Trophoblast cell (in vitro differentiated cells and primary cell): ENCODE measurements around the gene SRRM2.

Source experiments
- DNase-seq, 2 donors: peaks; one replicate each; pipeline ENCODE4 v3.0.0-alpha.2; 2016
- H2AFZ ChIP-seq: 2 replicates; pipeline ENCODE4 v1.6.1; 2013; ENCODE audit warnings: low read length, moderate library complexity, mild to moderate bottlenecking; ENCODE audit not compliant: insufficient read depth, poor library complexity
- H2AK5ac ChIP-seq: 2 replicates; pipeline ENCODE4 v1.6.1; 2013; ENCODE audit warnings: mild to moderate bottlenecking, low read length
- H2BK120ac ChIP-seq: 2 replicates; pipeline ENCODE4 v1.6.1; 2013; ENCODE audit warnings: low read length, mild to moderate bottlenecking, moderate library complexity; ENCODE audit not compliant: insufficient read depth, poor library complexity
- H2BK12ac ChIP-seq: 2 replicates; pipeline ENCODE4 v1.6.1; 2013; ENCODE audit warnings: mild to moderate bottlenecking, low read length, moderate library complexity
- H2BK5ac ChIP-seq: 2 replicates; pipeline ENCODE4 v1.6.1; 2013; ENCODE audit warnings: low read length, low read depth, moderate library complexity, mild to moderate bottlenecking; ENCODE audit not compliant: poor library complexity
- H3K14ac ChIP-seq: 2 replicates; pipeline ENCODE4 v1.6.1; 2013; ENCODE audit warnings: mild to moderate bottlenecking, low read length
- H3K18ac ChIP-seq: 2 replicates; pipeline ENCODE4 v1.6.1; 2013; ENCODE audit warnings: mild to moderate bottlenecking, low read length
- H3K23ac ChIP-seq: 2 replicates; pipeline ENCODE4 v1.6.1; 2013; ENCODE audit warnings: low read length
- H3K27ac ChIP-seq: 2 replicates; pipeline ENCODE4 v1.5.1; 2013; ENCODE audit warnings: low read depth, mild to moderate bottlenecking, inconsistent platforms, low read length, moderate library complexity
- H3K27me3 ChIP-seq: 2 replicates; pipeline ENCODE4 v1.6.1; 2013; ENCODE audit warnings: inconsistent platforms, mild to moderate bottlenecking, low read length, moderate library complexity; ENCODE audit not compliant: insufficient read depth
- H3K36me3 ChIP-seq, 2 experiments: 1 replicate in 1 of 2; 2 replicates in 1 of 2; pipeline ENCODE4 v1.6.1; 2013; ENCODE audit warnings: low read length in 2 of 2, mild to moderate bottlenecking in 2 of 2, moderate library complexity in 1 of 2; ENCODE audit not compliant: insufficient read depth in 2 of 2, control insufficient read depth in 1 of 2
- H3K4ac ChIP-seq: 2 replicates; pipeline ENCODE4 v1.6.1; 2013; ENCODE audit warnings: low read depth, mild to moderate bottlenecking, low read length, moderate library complexity
- H3K4me1 ChIP-seq, 2 experiments: 1 replicate in 1 of 2; 2 replicates in 1 of 2; pipeline ENCODE4 v1.6.1; 2013; ENCODE audit warnings: low read length in 2 of 2, mild to moderate bottlenecking in 2 of 2, moderate library complexity in 1 of 2; ENCODE audit not compliant: insufficient read depth in 2 of 2, control insufficient read depth in 1 of 2
- H3K4me2 ChIP-seq: 2 replicates; pipeline ENCODE4 v1.6.1; 2013; ENCODE audit warnings: inconsistent platforms, mild to moderate bottlenecking, low read length, moderate library complexity
- H3K4me3 ChIP-seq: 2 replicates; pipeline ENCODE4 v1.5.1; 2013; ENCODE audit warnings: mild to moderate bottlenecking, low read depth, low read length, inconsistent platforms
- H3K79me1 ChIP-seq: one replicate; pipeline ENCODE4 v1.6.1; 2013; ENCODE audit warnings: low read length
- H3K79me2 ChIP-seq: 2 replicates; pipeline ENCODE4 v1.6.1; 2013; ENCODE audit warnings: low read length, mild to moderate bottlenecking; ENCODE audit not compliant: control insufficient read depth, insufficient read depth, poor library complexity
- H3K9ac ChIP-seq: 2 replicates; pipeline ENCODE4 v1.6.1; 2013; ENCODE audit warnings: mild to moderate bottlenecking, low read length
- H3K9me3 ChIP-seq: 2 replicates; pipeline ENCODE4 v1.6.1; 2013; ENCODE audit warnings: low read depth, mild to moderate bottlenecking, control low read depth, inconsistent platforms, low read length; ENCODE audit not compliant: insufficient read depth
- H4K12ac ChIP-seq: 2 replicates; pipeline ENCODE4 v1.6.1; 2013; ENCODE audit warnings: low read depth, mild to moderate bottlenecking, low read length, moderate library complexity
- H4K8ac ChIP-seq: 2 replicates; pipeline ENCODE4 v1.6.1; 2013; ENCODE audit warnings: low read depth, mild to moderate bottlenecking, low read length, moderate library complexity
- H4K91ac ChIP-seq: one replicate; pipeline ENCODE4 v1.6.1; 2013; ENCODE audit warnings: low read depth, mild to moderate bottlenecking, low read length, moderate library complexity
- WGBS: extraction: QIAGEN DNeasy Blood & Tissue Kit; methylation state at CpG from one replicate; pipeline ENCODE4 v1.1.7; 2013; ENCODE audit warnings: missing lambda C conversion rate; ENCODE audit not compliant: insufficient read length, insufficient coverage; ENCODE audit errors: extremely low coverage; 5-methylcytosine and 5-hydroxymethylcytosine counted together

SRRM2 gene

GRCh38 chr16:2708290-2708639 lies 44.2 kb upstream of the SRRM2 start:
- Histone ChIP-seq H3K4ac (no peak overlapping the region), H3K4me3 (no peak overlapping the region), H4K91ac (no peak overlapping the region), H3K14ac (no peak overlapping the region), H3K36me3 (peaks cover 55 to 56% of the 10 kb centered on the region in 2 experiments), H3K4me2 (no peak overlapping the region), H3K4me1 (no peaks in the 10 kb centered on the region), H2AK5ac (no peak overlapping the region), H2AFZ (no peak overlapping the region), H2BK120ac (no peak overlapping the region), H4K8ac (no peak overlapping the region), H3K27me3 (no peaks in the 10 kb centered on the region), H2BK12ac (no peak overlapping the region), H3K9me3 (no peaks in the 10 kb centered on the region), H3K79me1 (no peaks in the 10 kb centered on the region), H4K12ac (no peak overlapping the region), H3K79me2 (no peaks in the 10 kb centered on the region), H3K23ac (no peak overlapping the region), H3K18ac (no peak overlapping the region), H2BK5ac (no peak overlapping the region), H3K9ac (no peak overlapping the region), H3K27ac (no peak overlapping the region)
- no CpG with 5 or more reads among the region's 14 CpGs for WGBS
- no peak for DNase-seq

GRCh38 chr16:2708955-2709587 lies 43.4 kb upstream of the SRRM2 start:
- no peaks in the 10 kb centered on the region for H3K9me3 ChIP-seq
- no peak overlapping the region for H2AFZ ChIP-seq
- H2BK5ac ChIP-seq = no peak overlapping the region
- no peak overlapping the region for H3K18ac ChIP-seq
- H3K4me1 ChIP-seq = no peaks in the 10 kb centered on the region
- no peaks in the 10 kb centered on the region for H3K27me3 ChIP-seq
- no peak for DNase-seq
- H3K14ac ChIP-seq = no peak overlapping the region
- WGBS = no CpG with 5 or more reads among the region's 22 CpGs
- no peak overlapping the region for H3K27ac ChIP-seq
- H3K4ac ChIP-seq = no peak overlapping the region
- no peak overlapping the region for H3K4me2 ChIP-seq
- no peak overlapping the region for H3K4me3 ChIP-seq
- no peak overlapping the region for H2BK120ac ChIP-seq
- no peak overlapping the region for H4K91ac ChIP-seq
- no peaks in the 10 kb centered on the region for H3K79me1 ChIP-seq
- no peak overlapping the region for H2AK5ac ChIP-seq
- no peak overlapping the region for H3K23ac ChIP-seq
- H3K9ac ChIP-seq = no peak overlapping the region
- H2BK12ac ChIP-seq = no peak overlapping the region
- no peak overlapping the region for H4K8ac ChIP-seq
- H3K79me2 ChIP-seq = no peaks in the 10 kb centered on the region
- H4K12ac ChIP-seq = no peak overlapping the region
- peaks cover 48 to 49% of the 10 kb centered on the region in 2 experiments for H3K36me3 ChIP-seq

- Histone ChIP-seq H3K18ac (no peak overlapping the region), H3K27ac (no peak overlapping the region), H2AK5ac (no peak overlapping the region), H2BK12ac (no peak overlapping the region), H3K4me2 (no peak overlapping the region), H3K36me3 (peaks cover 43 to 44% of the 10 kb centered on the region in 2 experiments), H3K9ac (no peak overlapping the region), H2BK120ac (no peak overlapping the region), H4K91ac (no peak overlapping the region), H3K4me3 (no peak overlapping the region), H3K79me1 (no peaks in the 10 kb centered on the region), H2BK5ac (no peak overlapping the region), H3K4ac (no peak overlapping the region), H3K27me3 (no peaks in the 10 kb centered on the region), H3K4me1 (no peaks in the 10 kb centered on the region), H3K79me2 (no peaks in the 10 kb centered on the region), H3K23ac (no peak overlapping the region), H3K9me3 (no peaks in the 10 kb centered on the region), H3K14ac (no peak overlapping the region), H4K8ac (no peak overlapping the region), H2AFZ (no peak overlapping the region), H4K12ac (no peak overlapping the region)
- peak in 1 of 2 donors; percentile 38 for DNase-seq
- no CpG with 5 or more reads among the region's 10 CpGs for WGBS
These were observed 42.9 kb upstream of the SRRM2 start for GRCh38 chr16:2709588-2709984.

GRCh38 chr16:2710021-2710710 lies 42.3 kb upstream of the SRRM2 start:
- Histone ChIP-seq H3K4ac (no peak overlapping the region), H4K12ac (no peak overlapping the region), H3K27ac (no peak overlapping the region), H3K36me3 (peaks cover 37 to 38% of the 10 kb centered on the region in 2 experiments), H3K23ac (no peak overlapping the region), H2AFZ (no peak overlapping the region), H3K27me3 (no peaks in the 10 kb centered on the region), H2AK5ac (no peak overlapping the region), H3K9ac (no peak overlapping the region), H2BK5ac (no peak overlapping the region), H4K91ac (no peak overlapping the region), H3K79me1 (no peaks in the 10 kb centered on the region), H3K4me3 (no peak overlapping the region), H3K9me3 (no peaks in the 10 kb centered on the region), H3K14ac (no peak overlapping the region), H3K4me1 (no peaks in the 10 kb centered on the region), H4K8ac (no peak overlapping the region), H3K18ac (no peak overlapping the region), H2BK12ac (no peak overlapping the region), H3K4me2 (no peak overlapping the region), H2BK120ac (no peak overlapping the region), H3K79me2 (no peaks in the 10 kb centered on the region)
- DNase-seq = no peak
- WGBS = no CpG with 5 or more reads among the region's 20 CpGs
